DMS114 treated with DMSO at 0.1 percent for 48 hours (cell line): ENCODE measurements around the gene CDK6.

Experiments used
- DNase-seq: peaks from one replicate; lab custom pipeline; 2025; ENCODE audit not compliant: unreplicated experiment; lab: John Stamatoyannopoulos, UW

Gene CDK6

GRCh38 chr7:92827464-92828120 is 8.8 kb downstream of the CDK6 start:
- DNase-seq: no peak

GRCh38 chr7:92826258-92826938 is 10.0 kb downstream of the CDK6 start:
- DNase-seq: no peak

- no peak for DNase-seq
Observed at GRCh38 chr7:92824901-92825480, 11.4 kb downstream of the CDK6 start.

GRCh38 chr7:92824450-92824849 is 11.9 kb downstream of the CDK6 start:
- DNase-seq: no peak

- DNase-seq: no peak
Observed at GRCh38 chr7:92823042-92823441, 13.3 kb downstream of the CDK6 start.

- DNase-seq: no peak
Observed at GRCh38 chr7:92820191-92820590, 16.2 kb downstream of the CDK6 start.

GRCh38 chr7:92817398-92817797 is 19.0 kb downstream of the CDK6 start:
- DNase-seq: no peak

- DNase-seq: no peak
Observed at GRCh38 chr7:92815412-92815811, 21.0 kb downstream of the CDK6 start.

- no peak for DNase-seq
Observed at GRCh38 chr7:92813390-92814024, 22.9 kb downstream of the CDK6 start.

- no peak for DNase-seq
Observed at GRCh38 chr7:92811158-92811557, 25.2 kb downstream of the CDK6 start.

- no peak for DNase-seq
Observed at GRCh38 chr7:92809760-92810573, 26.4 kb downstream of the CDK6 start.

- DNase-seq: no peak
Observed at GRCh38 chr7:92809397-92809759, 27.0 kb downstream of the CDK6 start.

- DNase-seq: no peak
Observed at GRCh38 chr7:92808635-92809034, 27.7 kb downstream of the CDK6 start.

GRCh38 chr7:92808006-92808405 is 28.4 kb downstream of the CDK6 start:
- no peak for DNase-seq

GRCh38 chr7:92806496-92806895 is 29.9 kb downstream of the CDK6 start:
- DNase-seq: no peak

- no peak for DNase-seq
Observed at GRCh38 chr7:92802406-92802805, 34.0 kb downstream of the CDK6 start.

GRCh38 chr7:92799446-92800211 is 36.7 kb downstream of the CDK6 start:
- DNase-seq: no peak

GRCh38 chr7:92798517-92799249 is 37.7 kb downstream of the CDK6 start:
- no peak for DNase-seq

- no peak for DNase-seq
Observed at GRCh38 chr7:92797693-92798092, 38.7 kb downstream of the CDK6 start.

- DNase-seq: no peak
Observed at GRCh38 chr7:92797284-92797683, 39.1 kb downstream of the CDK6 start.
